T47D (cell line): ENCODE results near the gene TCFL5.

Experiments used
- DNase-seq, 2 experiments: peaks; one replicate each; pipeline versions ENCODE4 v3.0.0 to v3.0.0-alpha.2; 2011 to 2012; ENCODE audit warnings: low read depth in 1 of 2, low spot score in 1 of 2
- JUND ChIP-seq: IDR thresholded peaks from 2 replicates; pipeline ENCODE4 v1.6.1; 2012; ENCODE audit warnings: low read depth
- in situ Hi-C: cut with HindIII; loops from 2 replicates; pipeline ENCODE4 v1.10.0; 2016; ENCODE audit warnings: low sequenced_read_pairs, low pct_unique_long_range_greater_than_20kb

Gene TCFL5

GRCh38 chr20:62829231-62830230, 32.1 kb downstream of the TCFL5 start:
- TF ChIP-seq JUND: no peak
- in situ Hi-C loops: no loop called here
- DNase-seq: no peak

GRCh38 chr20:62828511-62829230, 33.0 kb downstream of the TCFL5 start:
- in situ Hi-C loops: no loop called here
- DNase-seq: no peak
- no peak for TF ChIP-seq JUND

- TF ChIP-seq JUND: no peak
- in situ Hi-C loops: no loop called here
- DNase-seq: no peak
Observed at GRCh38 chr20:62828051-62828450, 33.6 kb downstream of the TCFL5 start.

- DNase-seq: no peak
- TF ChIP-seq JUND: no peak
- in situ Hi-C loops: no loop called here
Observed at GRCh38 chr20:62827311-62828038, 34.1 kb downstream of the TCFL5 start.

GRCh38 chr20:62826646-62827310, 34.8 kb downstream of the TCFL5 start:
- TF ChIP-seq JUND: no peak
- in situ Hi-C loops: no loop called here
- no peak for DNase-seq

- in situ Hi-C loops: no loop called here
- TF ChIP-seq JUND: no peak
- no peak for DNase-seq
Observed at GRCh38 chr20:62825986-62826645, 35.5 kb downstream of the TCFL5 start.

GRCh38 chr20:62825333-62825985, 36.2 kb downstream of the TCFL5 start:
- in situ Hi-C loops: no loop called here
- no peak for TF ChIP-seq JUND

GRCh38 chr20:62824476-62825332, 36.9 kb downstream of the TCFL5 start:
- DNase-seq: peak; percentile 82 to 91
- in situ Hi-C loops: no loop called here
- TF ChIP-seq JUND: no peak

More at GRCh38 chr20:62825333-62825985, 36.2 kb downstream of the TCFL5 start:
- no peak for DNase-seq

- in situ Hi-C loops: no loop called here
- DNase-seq: no peak
- TF ChIP-seq JUND: no peak
Observed at GRCh38 chr20:62823688-62824475, 37.7 kb downstream of the TCFL5 start.
